Endothelial cell (in vitro differentiated cells): ENCODE results near the gene JCHAIN. TPM values are rescaled to one million over a fixed set of nuclear protein-coding genes. Genes with fewer than 3 reads are reported as not detected.

Source experiments
- DNase-seq: peaks from one replicate; pipeline ENCODE4 v3.0.0; 2021; ENCODE audit warnings: low spot score
- H3K27ac Mint-ChIP-seq: one replicate; pipeline ENCODE4 v1.8.0; 2021; ENCODE audit warnings: mixed read lengths, inconsistent platforms; ENCODE audit not compliant: unreplicated experiment
- H3K27me3 Mint-ChIP-seq: one replicate; pipeline ENCODE4 v1.8.0; 2021; ENCODE audit warnings: mild to moderate bottlenecking, moderate library complexity, mixed read lengths, inconsistent platforms; ENCODE audit not compliant: unreplicated experiment
- H3K36me3 Mint-ChIP-seq: one replicate; pipeline ENCODE4 v1.8.0; 2021; ENCODE audit warnings: mild to moderate bottlenecking, low read depth, mixed read lengths, inconsistent platforms; ENCODE audit not compliant: unreplicated experiment
- H3K4me1 Mint-ChIP-seq: one replicate; pipeline ENCODE4 v1.8.0; 2021; ENCODE audit warnings: mild to moderate bottlenecking, mixed read lengths, inconsistent platforms; ENCODE audit not compliant: unreplicated experiment
- H3K4me3 Mint-ChIP-seq: one replicate; pipeline ENCODE4 v1.8.0; 2021; ENCODE audit warnings: mild to moderate bottlenecking, mixed read lengths, inconsistent platforms; ENCODE audit not compliant: unreplicated experiment
- H3K9me3 Mint-ChIP-seq: one replicate; pipeline ENCODE4 v1.8.0; 2021; ENCODE audit warnings: mixed read lengths, inconsistent platforms; ENCODE audit not compliant: unreplicated experiment
- total RNA-seq: library from RNA; stranded (reverse); fragmentation: NEBNext Ultra II Directional; extraction: Animal tissue kit (Norgen Biotek cat#: 25700); gene quantifications from one replicate; pipeline ENCODE4 v1.2.1, GENCODE V29; 2021; ENCODE audit not compliant: unreplicated experiment
- TF ChIP-seq, protein P1 (sequence below): fragments of 200-600 bp; sonication (generic); IDR thresholded peaks from one replicate; pipeline ENCODE4 v1.5.0; 2021; ENCODE audit warnings: antibody characterized with exemption; ENCODE audit not compliant: unreplicated experiment

The JCHAIN gene
- total RNA-seq, 1 donor from 2014 or later = not detected

DNA sequence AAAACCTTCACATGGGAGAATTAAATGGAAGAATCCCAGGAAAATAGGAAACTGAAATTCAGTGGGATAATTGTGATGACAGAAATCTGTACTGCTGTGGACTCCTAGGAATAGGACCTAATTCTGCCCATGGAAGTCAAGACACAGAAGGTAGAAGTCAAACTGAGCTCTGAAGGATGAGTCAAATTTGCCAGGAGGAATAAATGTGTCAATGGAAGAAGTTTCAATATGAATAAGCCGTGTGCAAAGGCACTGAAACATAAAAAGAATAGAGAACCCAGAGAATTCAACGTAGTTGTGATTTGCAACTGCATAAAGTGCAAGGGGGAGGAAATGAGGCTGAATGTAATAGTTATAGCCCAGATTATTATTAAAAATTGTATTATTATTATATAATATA lies 26.1 kb downstream of the JCHAIN start:
- Mint-ChIP-seq H3K9me3 (no peaks in the 10 kb centered on the region), H3K36me3 (no peaks in the 10 kb centered on the region), H3K27ac (no peak overlapping the region), H3K4me3 (no peak overlapping the region), H3K4me1 (peaks cover 15% of the 10 kb centered on the region), H3K27me3 (no peaks in the 10 kb centered on the region)
- TF ChIP-seq, protein P1, sequence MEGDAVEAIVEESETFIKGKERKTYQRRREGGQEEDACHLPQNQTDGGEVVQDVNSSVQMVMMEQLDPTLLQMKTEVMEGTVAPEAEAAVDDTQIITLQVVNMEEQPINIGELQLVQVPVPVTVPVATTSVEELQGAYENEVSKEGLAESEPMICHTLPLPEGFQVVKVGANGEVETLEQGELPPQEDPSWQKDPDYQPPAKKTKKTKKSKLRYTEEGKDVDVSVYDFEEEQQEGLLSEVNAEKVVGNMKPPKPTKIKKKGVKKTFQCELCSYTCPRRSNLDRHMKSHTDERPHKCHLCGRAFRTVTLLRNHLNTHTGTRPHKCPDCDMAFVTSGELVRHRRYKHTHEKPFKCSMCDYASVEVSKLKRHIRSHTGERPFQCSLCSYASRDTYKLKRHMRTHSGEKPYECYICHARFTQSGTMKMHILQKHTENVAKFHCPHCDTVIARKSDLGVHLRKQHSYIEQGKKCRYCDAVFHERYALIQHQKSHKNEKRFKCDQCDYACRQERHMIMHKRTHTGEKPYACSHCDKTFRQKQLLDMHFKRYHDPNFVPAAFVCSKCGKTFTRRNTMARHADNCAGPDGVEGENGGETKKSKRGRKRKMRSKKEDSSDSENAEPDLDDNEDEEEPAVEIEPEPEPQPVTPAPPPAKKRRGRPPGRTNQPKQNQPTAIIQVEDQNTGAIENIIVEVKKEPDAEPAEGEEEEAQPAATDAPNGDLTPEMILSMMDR = no peak
- no peak for DNase-seq

DNA sequence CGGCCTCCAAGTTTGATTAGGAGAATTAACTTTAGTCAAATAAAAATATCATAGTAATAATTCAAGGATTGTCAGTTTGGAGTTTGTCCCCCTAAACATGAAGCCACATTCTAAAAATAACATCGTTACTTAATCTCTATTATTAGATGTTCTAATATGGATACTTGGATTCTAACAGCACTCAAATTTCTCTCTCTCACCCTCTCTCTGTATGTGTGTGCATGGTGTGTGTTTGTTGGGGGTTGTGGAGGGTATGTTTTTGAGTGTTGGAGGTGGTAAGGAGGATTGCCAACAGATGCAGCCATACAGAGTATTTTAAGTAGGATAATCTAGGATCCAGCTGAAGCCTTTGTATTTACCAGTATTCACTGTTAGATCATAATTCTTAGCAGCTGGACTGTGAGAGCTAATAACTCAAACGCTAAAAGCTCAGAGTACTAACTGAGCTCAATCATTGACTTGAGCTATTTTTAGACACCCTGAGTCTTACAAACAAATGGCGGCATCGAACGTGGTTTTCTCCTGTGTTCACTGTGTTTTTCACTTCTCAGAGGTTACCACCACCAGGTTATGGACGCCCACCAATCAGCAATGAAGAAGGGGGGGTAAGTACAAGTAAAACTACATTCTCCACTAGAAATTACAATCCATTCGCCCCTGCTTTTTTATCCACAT lies 28.9 kb downstream of the JCHAIN start:
- DNase-seq = no peak
- Mint-ChIP-seq H3K4me1 (peaks cover 15% of the 10 kb centered on the region), H3K4me3 (no peak overlapping the region), H3K9me3 (no peaks in the 10 kb centered on the region), H3K36me3 (no peaks in the 10 kb centered on the region), H3K27ac (no peak overlapping the region), H3K27me3 (no peaks in the 10 kb centered on the region)
- TF ChIP-seq, protein P1 = no peak

DNA sequence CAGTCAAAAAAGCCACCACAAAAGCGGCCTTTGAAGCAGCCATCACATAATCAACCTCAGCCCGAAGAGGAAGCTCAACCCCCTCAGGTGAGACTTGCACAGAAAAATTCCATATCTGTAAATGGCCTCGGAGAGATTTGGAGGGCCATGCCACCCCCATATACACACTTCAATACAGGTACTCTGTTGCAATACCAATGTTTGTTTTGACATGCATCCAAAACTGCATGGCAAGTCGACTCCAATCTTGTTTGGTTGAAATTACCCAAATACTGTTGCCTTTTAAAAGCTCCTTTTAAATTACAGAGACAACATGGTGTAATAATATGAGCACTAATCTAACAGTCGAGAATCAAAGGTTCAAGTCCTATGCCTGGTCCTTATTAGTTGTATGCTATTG lies 31.8 kb downstream of the JCHAIN start:
- H3K36me3 Mint-ChIP-seq = no peaks in the 10 kb centered on the region

DNA sequence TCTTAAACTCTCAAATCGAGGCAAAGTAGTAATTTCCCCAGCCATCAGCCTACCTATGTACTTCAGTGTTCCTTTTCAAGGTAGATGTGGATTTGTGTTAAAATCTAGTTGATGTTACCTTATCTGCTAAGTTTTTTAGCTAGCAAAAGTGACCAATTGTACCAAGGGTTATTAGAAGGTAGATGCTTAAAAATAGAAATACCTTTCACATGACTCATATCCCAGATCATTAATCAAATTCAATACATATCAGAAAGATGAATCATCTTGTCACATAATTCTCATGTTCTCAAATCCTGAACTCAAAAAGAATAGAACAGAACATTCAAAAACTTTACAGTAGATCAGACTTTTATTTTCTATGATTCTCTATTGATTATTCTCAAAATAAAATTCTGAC lies 34.3 kb downstream of the JCHAIN start:
- Mint-ChIP-seq H3K9me3 (no peaks in the 10 kb centered on the region), H3K4me1 (no peaks in the 10 kb centered on the region), H3K27ac (no peak overlapping the region), H3K36me3 (no peaks in the 10 kb centered on the region), H3K4me3 (no peak overlapping the region), H3K27me3 (peaks cover 1% of the 10 kb centered on the region)
- DNase-seq = no peak
- TF ChIP-seq, protein P1 = no peak

More for the DNA sequence above, 31.8 kb downstream of the JCHAIN start:
- Mint-ChIP-seq H3K9me3 (no peaks in the 10 kb centered on the region), H3K4me3 (no peak overlapping the region), H3K4me1 (peaks cover 8% of the 10 kb centered on the region), H3K27me3 (no peaks in the 10 kb centered on the region), H3K27ac (no peak overlapping the region)
- TF ChIP-seq, protein P1 = no peak
- no peak for DNase-seq

DNA sequence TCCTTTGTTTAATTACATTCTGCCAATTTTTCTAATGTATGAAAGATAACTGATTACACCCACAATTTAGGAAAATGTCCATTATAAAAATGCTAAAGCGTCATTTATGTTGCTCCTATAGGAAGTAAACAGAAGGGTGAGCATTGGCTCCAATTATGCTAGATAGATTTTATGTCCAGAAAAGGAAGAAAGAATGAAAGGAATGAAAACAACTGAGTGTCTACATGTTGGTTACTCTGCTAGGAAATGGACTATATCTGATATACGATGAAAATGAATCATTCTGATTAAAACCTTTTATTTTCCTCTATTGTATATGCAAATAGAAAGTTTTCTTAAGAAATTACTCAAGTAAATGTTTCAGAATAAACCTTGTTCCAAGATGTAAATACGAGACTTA lies 36.1 kb downstream of the JCHAIN start:
- no peak for DNase-seq
- H3K27ac Mint-ChIP-seq = no peak overlapping the region
- no peak overlapping the region for H3K4me3 Mint-ChIP-seq
- peaks cover 1% of the 10 kb centered on the region for H3K27me3 Mint-ChIP-seq
- no peaks in the 10 kb centered on the region for H3K9me3 Mint-ChIP-seq
- H3K4me1 Mint-ChIP-seq = no peaks in the 10 kb centered on the region
- no peaks in the 10 kb centered on the region for H3K36me3 Mint-ChIP-seq
- TF ChIP-seq, protein P1 = no peak
